ENCODE results near the gene LRRFIP1.
"Not testable (repeated sequence)": the region's sequence is repeated elsewhere in the genome, so short reads cannot be mapped to it uniquely, and the experiment has no call there.

LRRFIP1 gene

DNA sequence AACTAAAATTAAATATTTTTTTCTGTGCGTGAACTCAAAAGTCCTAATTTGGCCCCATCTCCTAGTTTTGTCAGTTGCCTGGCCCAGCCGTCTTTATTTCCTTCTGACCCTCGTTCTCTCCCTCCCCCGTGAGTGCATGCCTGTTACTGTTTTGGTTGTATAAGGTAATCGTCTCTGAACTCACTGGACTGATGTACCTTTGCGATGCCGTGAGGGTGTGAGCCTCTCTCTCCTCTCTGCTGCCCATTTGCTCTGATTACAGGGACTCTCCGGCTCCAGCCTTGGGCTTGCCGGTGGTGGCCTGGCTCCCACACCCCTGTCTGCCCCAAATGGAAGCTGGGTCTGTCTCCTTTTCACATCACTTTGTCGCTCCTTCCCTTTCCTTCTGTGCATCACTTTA, 104.7 kb downstream of the LRRFIP1 start:
- no peak for DNase-seq

- DNase-seq: no peak
Observed at GRCh38 chr2:237732790-237733381, 105.5 kb downstream of the LRRFIP1 start.

DNA sequence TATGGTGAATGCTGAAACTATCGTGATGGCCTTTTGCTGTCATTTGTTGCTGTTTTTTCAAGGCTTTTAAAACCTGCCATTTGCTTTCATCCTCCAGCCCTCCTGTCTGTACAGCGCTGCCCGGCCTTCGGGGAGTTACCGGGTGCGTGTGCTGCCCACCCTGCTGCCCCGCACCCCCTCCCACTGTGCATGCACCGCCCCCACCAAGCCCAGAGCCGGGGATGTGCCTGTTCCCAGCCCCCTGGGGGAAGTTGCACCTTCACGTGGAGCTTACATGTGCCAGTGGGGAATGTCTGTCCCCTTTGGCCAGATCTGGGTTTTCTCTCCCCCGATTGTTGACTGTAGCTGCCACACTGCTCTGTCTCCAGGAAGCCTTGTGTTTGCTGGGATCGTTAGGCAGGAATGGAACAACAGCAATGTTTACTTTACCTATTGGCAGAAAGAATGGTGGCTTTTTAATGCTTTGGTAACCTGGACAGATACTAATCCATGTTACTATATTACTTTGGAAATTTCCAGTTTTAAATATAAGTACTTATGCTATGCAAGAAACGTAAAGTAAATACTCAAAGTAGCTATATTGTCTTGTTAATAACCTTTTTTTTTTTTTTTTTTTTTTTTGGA, 106.4 kb downstream of the LRRFIP1 start:
- no peak for DNase-seq

DNA sequence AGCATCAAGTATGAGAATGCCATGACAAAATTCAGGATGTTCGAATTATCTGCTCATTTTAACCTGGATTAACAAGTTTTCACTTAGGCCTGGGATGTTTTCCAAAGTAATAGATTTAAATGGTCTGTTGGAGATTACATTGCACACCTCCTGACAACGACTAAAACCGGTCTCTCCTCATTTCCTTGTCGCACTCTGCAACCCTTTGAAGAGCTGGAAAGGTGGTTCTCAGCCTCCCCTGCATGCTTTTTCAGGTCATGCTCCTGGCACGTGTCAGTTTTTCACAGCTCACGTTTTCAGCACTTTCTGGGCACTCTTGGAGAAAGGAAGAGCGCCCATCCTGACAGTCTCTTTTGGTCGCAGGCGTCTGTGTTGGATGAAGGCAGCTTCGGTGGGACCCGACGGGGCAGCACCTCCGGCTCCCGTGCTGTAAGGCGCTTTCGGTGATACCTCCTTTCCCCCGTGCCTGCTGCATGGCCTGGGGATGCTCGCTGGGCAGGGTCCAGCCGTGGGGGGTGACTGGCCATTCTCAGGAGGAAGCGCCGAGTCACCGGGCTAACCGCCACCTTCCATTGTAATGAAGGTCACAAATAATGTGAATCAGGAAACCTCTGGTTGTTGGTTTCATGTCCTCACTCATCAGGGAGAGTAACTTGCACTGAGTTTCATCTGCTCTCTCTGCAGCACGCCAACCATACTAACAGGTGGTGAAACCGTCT, 107.7 kb downstream of the LRRFIP1 start:
- DNase-seq: no peak

- no peak for DNase-seq
Observed at GRCh38 chr2:237735798-237736197, 108.4 kb downstream of the LRRFIP1 start.

DNA sequence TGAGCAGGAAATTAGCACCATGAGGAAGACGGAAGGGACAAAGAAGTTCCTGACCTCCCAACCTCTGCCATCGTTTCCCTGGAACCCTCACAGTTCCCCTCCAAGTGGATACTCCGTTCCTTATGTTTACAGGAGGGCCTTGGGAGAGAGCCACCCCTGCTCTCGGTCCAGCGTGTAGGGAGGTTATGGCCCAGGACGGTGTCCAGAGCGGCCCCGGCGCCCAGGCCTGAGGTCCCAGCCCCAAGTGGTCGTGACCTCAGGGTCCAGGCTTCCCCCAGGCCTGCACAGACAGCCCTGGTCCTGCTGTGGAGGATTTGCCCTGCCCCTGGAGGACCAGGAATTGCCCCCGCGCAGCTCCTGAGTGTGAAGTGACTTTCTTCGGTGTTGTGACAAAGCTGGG, 109.4 kb downstream of the LRRFIP1 start:
- DNase-seq: no peak

- no peak for DNase-seq
Observed at GRCh38 chr2:237737196-237737865, 109.9 kb downstream of the LRRFIP1 start.

DNA sequence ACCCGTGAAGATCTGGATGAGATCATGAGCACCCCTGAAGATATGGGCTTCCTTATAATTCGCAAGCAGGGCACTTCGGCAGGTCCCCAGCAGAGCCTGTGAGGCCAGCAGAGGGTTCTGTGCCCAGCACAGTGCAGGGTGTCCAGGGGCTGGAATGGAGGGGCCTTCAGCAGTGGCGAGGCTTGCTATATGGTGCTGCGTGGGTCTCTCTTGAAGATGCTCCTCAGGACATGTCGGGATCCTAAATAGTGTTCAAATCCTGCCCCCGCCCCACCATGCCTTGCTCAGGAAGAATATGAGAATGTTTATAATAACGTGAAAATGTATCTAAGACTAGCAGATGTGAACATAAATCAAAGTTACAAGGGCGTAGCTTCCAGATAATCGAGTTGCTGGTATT, 110.9 kb downstream of the LRRFIP1 start:
- no peak for DNase-seq

DNA sequence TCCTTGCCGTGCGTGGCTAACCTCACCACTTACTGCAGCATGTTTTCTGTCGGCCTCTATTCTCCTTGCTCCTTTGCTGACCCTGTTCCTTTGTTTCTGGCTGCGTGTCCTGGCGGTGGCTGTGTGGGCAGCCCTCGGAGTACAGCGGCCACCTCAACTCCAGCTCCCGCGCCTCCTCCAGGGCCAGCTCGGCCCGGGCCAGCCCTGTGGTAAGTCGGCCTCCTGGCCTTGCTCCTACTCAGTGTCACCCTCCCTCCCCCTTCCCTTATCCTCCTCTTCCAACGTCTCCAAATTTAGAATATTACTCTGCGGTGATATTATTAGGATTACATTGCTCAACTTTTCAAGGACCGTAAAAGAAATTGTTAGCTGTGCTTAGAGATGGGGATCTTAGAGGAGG, 111.7 kb downstream of the LRRFIP1 start:
- no peak for DNase-seq

DNA sequence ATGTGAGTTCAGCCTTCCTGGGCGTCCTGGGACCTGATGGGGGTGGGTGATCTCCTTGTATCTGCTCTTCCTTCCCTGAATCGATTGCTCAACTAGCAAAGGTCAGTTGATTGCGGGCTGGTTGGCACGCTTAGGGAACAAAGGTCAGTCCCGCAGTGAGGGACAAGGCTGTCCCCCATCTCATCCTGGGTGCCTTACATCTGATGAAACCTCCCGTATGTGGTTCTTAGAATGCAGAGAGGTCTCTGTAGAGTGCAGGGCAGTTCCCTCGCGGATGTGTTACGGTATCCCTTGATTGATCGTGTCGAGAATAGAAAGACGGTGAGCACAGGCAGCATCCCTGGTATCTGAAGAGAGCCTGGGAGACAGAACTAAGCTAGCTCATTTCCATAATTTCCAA, 114.8 kb downstream of the LRRFIP1 start:
- DNase-seq: no peak

DNA sequence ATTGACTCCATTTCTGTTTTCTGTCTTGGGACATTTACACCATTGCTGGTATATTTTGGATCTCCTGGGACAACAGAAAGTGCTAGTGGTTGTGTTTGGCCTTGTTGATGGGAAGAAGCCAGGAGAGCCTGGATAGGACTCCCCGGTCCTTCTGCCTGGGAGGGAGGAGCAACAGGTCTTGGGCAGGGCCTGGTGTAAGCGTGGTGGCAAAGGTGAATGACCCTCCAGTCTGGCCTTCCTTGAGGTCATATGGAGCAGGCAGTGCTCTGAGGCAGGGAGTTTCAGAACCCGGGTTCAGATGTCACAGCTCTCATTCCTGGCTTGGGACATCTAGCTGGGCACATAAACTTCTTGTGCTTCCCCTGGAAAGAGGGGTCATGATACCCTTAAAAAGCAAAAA, 115.2 kb downstream of the LRRFIP1 start:
- no peak for DNase-seq

DNA sequence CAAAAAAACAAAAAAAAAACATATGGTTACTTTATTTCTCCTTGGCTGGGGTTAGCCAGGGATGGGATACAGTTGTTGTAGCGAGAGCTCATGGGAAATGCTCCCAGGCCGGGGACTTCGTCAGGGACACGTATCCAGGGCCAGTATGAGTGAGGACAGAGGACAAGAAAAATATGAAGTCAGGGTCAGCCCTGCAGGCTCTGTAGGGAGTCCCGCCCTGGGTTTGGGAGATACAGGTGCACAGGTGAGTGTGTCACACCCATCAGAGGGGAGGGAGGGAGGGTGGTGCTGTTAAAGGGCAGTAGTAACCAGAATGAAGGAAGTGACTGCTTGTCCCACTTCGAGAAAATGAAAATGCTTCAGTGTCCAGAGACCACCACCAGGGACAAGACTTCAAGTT, 115.6 kb downstream of the LRRFIP1 start:
- no peak for DNase-seq

DNA sequence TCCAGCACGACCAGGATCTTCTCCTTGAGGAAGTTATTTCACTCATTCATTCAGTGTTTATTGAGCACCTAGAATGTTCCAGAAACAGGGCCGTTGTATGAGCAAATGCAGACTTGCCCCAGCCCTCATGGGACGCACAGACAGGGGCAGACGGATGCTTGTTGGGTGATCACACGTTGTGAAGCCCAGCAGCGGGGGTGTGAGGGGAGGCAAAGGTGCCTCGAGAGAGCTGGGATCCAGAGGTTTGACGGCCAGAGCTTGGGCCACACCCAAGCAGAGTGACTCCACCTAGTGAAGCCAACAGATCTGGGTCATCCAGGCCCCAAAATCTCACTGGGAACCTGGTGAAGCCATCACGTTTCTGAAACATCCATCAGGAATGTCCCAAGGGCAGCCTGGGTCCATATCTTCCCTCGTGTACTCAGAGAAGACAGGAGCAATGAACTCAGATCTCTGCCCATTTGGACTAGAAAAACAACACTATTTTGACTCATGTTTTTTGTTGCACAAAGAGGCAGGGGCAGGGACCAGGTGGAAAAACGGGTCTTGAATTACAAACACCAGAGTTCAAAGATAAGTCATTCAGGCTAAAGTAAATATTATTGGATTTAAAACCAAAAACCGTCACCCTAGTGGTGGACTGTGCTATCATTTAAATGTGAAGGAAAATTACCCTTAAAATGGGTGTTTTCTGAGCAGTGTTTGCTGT, 116.3 kb downstream of the LRRFIP1 start:
- no peak for DNase-seq

DNA sequence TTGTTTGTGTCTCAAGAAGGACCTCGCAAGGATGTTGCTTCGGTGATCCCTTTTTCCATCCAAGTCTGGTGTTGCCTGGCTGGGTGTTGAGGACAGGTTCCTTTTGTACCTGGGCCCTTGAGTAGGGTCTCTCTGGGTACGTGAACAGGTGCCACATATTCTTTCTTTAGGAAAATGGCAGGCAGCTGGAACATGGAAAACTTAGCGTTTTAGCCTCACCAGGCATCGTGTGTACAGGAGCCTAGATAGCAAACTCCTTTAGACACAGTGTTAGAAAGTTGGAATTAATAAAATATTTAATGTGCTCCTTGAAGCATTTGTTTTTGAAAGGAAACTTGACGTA, 116.9 kb downstream of the LRRFIP1 start:
- no peak for DNase-seq

- DNase-seq: no peak
Observed at GRCh38 chr2:237744613-237745249, 117.3 kb downstream of the LRRFIP1 start.

GRCh38 chr2:237745250-237745613, 117.8 kb downstream of the LRRFIP1 start:
- no peak for DNase-seq

DNA sequence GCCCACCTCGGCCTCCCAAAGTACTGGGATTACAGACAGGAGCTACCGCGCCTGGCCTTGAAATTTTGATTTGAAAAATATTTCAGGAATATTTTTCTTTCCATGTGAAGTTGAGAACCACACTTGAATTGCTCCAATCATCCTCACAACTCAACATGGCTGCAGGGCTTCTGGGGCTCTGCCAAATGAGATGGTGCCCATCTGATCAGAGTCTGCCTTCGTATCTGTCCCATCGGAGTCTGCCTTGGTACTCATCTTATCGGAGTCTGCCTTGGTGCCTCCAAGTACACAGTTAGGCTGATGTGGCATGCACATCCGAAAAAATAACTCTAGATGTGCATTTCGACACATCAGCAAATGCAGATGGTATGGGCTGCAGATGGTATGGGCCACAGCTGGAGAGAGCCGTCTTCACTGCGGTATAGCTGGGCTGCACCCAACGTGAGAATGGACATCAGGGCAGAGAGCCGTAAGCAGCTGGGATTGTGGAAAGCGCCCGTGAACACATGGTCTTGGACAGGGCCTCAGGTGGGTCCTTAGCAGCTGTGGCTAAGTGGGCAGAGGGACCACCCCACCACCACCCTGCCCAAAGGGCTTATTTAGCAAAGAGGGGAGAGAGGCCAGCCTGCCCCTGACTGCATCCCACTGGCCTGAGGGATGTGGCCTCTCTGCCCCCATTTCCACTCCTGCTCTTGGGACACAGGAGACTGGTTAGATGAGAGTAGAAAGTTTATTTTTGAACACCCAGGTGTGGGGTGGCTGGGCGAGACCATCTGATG, 119.1 kb downstream of the LRRFIP1 start:
- no peak for DNase-seq

- no peak for DNase-seq
Observed at GRCh38 chr2:237747189-237747588, 119.8 kb downstream of the LRRFIP1 start.

- no peak for DNase-seq
Observed at GRCh38 chr2:237749002-237749401, 121.6 kb downstream of the LRRFIP1 start.

GRCh38 chr2:237749961-237750360, 122.6 kb downstream of the LRRFIP1 start:
- DNase-seq: no peak

DNA sequence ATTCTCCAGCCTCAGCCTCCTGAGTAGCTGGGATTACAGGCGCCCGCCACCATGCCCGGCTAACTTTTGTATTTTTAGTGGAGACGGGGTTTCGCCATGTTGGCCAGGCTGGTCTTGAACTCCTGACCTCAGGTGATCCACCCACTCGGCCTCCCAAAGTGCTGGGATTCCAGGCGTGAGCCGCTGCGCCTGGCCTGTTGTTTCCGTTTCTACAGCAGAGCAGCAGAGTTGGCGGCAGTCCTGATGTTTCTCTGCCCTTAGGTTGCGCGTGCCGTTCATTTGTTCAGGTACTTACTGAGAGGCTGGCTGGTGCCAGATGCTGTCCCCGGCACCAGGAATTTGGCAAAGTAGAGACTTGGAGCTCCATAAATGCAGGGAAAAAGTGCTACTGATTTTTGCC, 123.1 kb downstream of the LRRFIP1 start:
- not testable (repeated sequence) for DNase-seq

- no peak for DNase-seq
Observed at GRCh38 chr2:237752761-237753165, 125.4 kb downstream of the LRRFIP1 start.
